HEK293 (cell line): ENCODE data around the gene CIAO2B.

ENCODE experiments used
- CTCF ChIA-PET: fragments of 350-600 bp; formaldehyde crosslinking; extraction: SDS; loops from one replicate; lab custom pipeline; 2021; ENCODE audit warnings: antibody characterized with exemption; lab: Yijun Ruan, JAX
- POLR2A ChIA-PET: fragments of 300-600 bp; formaldehyde crosslinking; extraction: SDS; loops from one replicate; lab custom pipeline; 2020; ENCODE audit warnings: antibody characterized with exemption, inconsistent platforms; lab: Yijun Ruan, JAX
- H3K27ac ChIP-seq: fragments of 200-500 bp; sonication (Bioruptor generic); 2 replicates; pipeline ENCODE4 v1.5.1; 2014; ENCODE audit warnings: low read depth, low read length, control low read depth, inconsistent platforms; ENCODE audit errors: extremely low read depth
- H3K36me3 ChIP-seq, 2 experiments: fragments of 200-500 bp in 1 of 2; sonication (Bioruptor generic) in 1 of 2; 1 replicate in 1 of 2; 2 replicates in 1 of 2; pipeline ENCODE4 v1.5.1; 2014 to 2017; ENCODE audit warnings: inconsistent platforms in 2 of 2, low read length in 2 of 2; ENCODE audit not compliant: control insufficient read depth in 2 of 2, insufficient read depth in 1 of 2
- H3K4me1 ChIP-seq: fragments of 200-500 bp; sonication (Bioruptor generic); 2 replicates; pipeline ENCODE4 v1.5.1; 2014; ENCODE audit warnings: mild to moderate bottlenecking, low read length, inconsistent platforms; ENCODE audit not compliant: control insufficient read depth, insufficient read depth
- H3K4me3 ChIP-seq: 2 replicates; pipeline ENCODE4 v1.5.1; 2011; ENCODE audit warnings: low read depth, mild to moderate bottlenecking, control low read depth, low read length, moderate library complexity
- H3K9me3 ChIP-seq: fragments of 200-500 bp; sonication (Bioruptor generic); 2 replicates; pipeline ENCODE4 v1.5.1; 2014; ENCODE audit warnings: low read depth, low read length, inconsistent platforms; ENCODE audit not compliant: control insufficient read depth, insufficient read depth
- IKZF3 ChIP-seq: fragments of 450-650 bp; IDR thresholded peaks from 2 replicates; pipeline ENCODE4 v1.5.0; 2018; ENCODE audit warnings: missing biosample characterization, mild to moderate bottlenecking, missing genetic modification characterization, moderate library complexity
- KLF7 ChIP-seq: fragments of 450-650 bp; formaldehyde crosslinking; IDR thresholded peaks from 2 replicates; pipeline ENCODE4 v1.5.1; 2016; ENCODE audit warnings: missing biosample characterization, missing genetic modification characterization, borderline replicate concordance
- OSR2 ChIP-seq: fragments of 450-650 bp; formaldehyde crosslinking; IDR thresholded peaks from 2 replicates; pipeline ENCODE4 v1.5.1; 2016; ENCODE audit warnings: missing biosample characterization, missing genetic modification characterization
- RBAK ChIP-seq: fragments of 450-650 bp; formaldehyde crosslinking; IDR thresholded peaks from 2 replicates; pipeline ENCODE4 v1.5.1; 2016; ENCODE audit warnings: missing biosample characterization, missing genetic modification characterization
- REPIN1 ChIP-seq: fragments of 450-650 bp; formaldehyde crosslinking; IDR thresholded peaks from 2 replicates; pipeline ENCODE4 v1.5.1; 2017; ENCODE audit warnings: missing biosample characterization, missing genetic modification characterization, low read depth
- ZBTB21 ChIP-seq: fragments of 450-650 bp; formaldehyde crosslinking; IDR thresholded peaks from 2 replicates; pipeline ENCODE4 v1.5.1; 2017; ENCODE audit warnings: missing biosample characterization, missing genetic modification characterization
- ZBTB7A ChIP-seq: fragments of 450-650 bp; formaldehyde crosslinking; IDR thresholded peaks from 2 replicates; pipeline ENCODE4 v1.5.1; 2016; ENCODE audit warnings: low read depth, missing biosample characterization, missing genetic modification characterization
- ZBTB8A ChIP-seq: fragments of 450-650 bp; formaldehyde crosslinking; IDR thresholded peaks from 2 replicates; pipeline ENCODE4 v1.5.1; 2016; ENCODE audit warnings: missing biosample characterization, missing genetic modification characterization
- ZEB2 ChIP-seq: fragments of 450-650 bp; formaldehyde crosslinking; IDR thresholded peaks from 2 replicates; pipeline ENCODE4 v1.5.1; 2016; ENCODE audit warnings: missing biosample characterization, missing genetic modification characterization
- ZNF19 ChIP-seq: fragments of 450-650 bp; formaldehyde crosslinking; IDR thresholded peaks from 2 replicates; pipeline ENCODE4; 2016; ENCODE audit warnings: missing biosample characterization, missing genetic modification characterization, low read depth
- ZNF311 ChIP-seq: fragments of 450-650 bp; formaldehyde crosslinking; IDR thresholded peaks from 2 replicates; pipeline ENCODE4 v1.5.1; 2017; ENCODE audit warnings: missing biosample characterization, missing genetic modification characterization, borderline replicate concordance
- ZNF514 ChIP-seq: fragments of 450-650 bp; formaldehyde crosslinking; IDR thresholded peaks from 2 replicates; pipeline ENCODE4 v1.5.1; 2016; ENCODE audit warnings: missing biosample characterization, missing genetic modification characterization
- ZNF521 ChIP-seq: fragments of 450-650 bp; formaldehyde crosslinking; IDR thresholded peaks from 2 replicates; pipeline ENCODE4 v1.5.1; 2017; ENCODE audit warnings: missing biosample characterization, mild to moderate bottlenecking, missing genetic modification characterization
- ZNF544 ChIP-seq: fragments of 450-650 bp; formaldehyde crosslinking; IDR thresholded peaks from 2 replicates; pipeline ENCODE4 v1.5.0; 2017; ENCODE audit warnings: missing biosample characterization, missing genetic modification characterization
- ZNF548 ChIP-seq: fragments of 450-650 bp; formaldehyde crosslinking; IDR thresholded peaks from 2 replicates; pipeline ENCODE4 v1.5.1; 2016; ENCODE audit warnings: missing biosample characterization, missing genetic modification characterization
- ZNF626 ChIP-seq: fragments of 450-650 bp; sonication (Bioruptor Pico); formaldehyde crosslinking; IDR thresholded peaks from 2 replicates; pipeline ENCODE4 v1.5.1; 2018; ENCODE audit warnings: missing biosample characterization, missing genetic modification characterization, inconsistent platforms
- ZNF660 ChIP-seq: fragments of 450-650 bp; IDR thresholded peaks from 2 replicates; pipeline ENCODE4 v1.5.1; 2018; ENCODE audit warnings: missing biosample characterization, mild to moderate bottlenecking, missing genetic modification characterization
- ZNF670 ChIP-seq: fragments of 450-650 bp; formaldehyde crosslinking; IDR thresholded peaks from 2 replicates; pipeline ENCODE4 v1.5.1; 2016; ENCODE audit warnings: missing biosample characterization, missing genetic modification characterization, low read depth
- ZNF677 ChIP-seq: fragments of 450-650 bp; IDR thresholded peaks from 2 replicates; pipeline ENCODE4 v1.5.0; 2018; ENCODE audit warnings: missing biosample characterization, mild to moderate bottlenecking, missing genetic modification characterization, moderate library complexity
- ZNF76 ChIP-seq: fragments of 450-650 bp; formaldehyde crosslinking; IDR thresholded peaks from 2 replicates; pipeline ENCODE4; 2016; ENCODE audit warnings: low read depth, missing biosample characterization, missing genetic modification characterization, borderline replicate concordance
- ZNF768 ChIP-seq: fragments of 450-650 bp; formaldehyde crosslinking; IDR thresholded peaks from 2 replicates; pipeline ENCODE4 v1.5.1; 2018; ENCODE audit warnings: missing biosample characterization, mild to moderate bottlenecking, missing genetic modification characterization
- ZNF776 ChIP-seq: fragments of 450-650 bp; formaldehyde crosslinking; IDR thresholded peaks from 2 replicates; pipeline ENCODE4 v1.5.0; 2017; ENCODE audit warnings: missing biosample characterization, missing genetic modification characterization, borderline replicate concordance
- ZNF837 ChIP-seq: fragments of 450-650 bp; formaldehyde crosslinking; IDR thresholded peaks from 2 replicates; pipeline ENCODE4 v1.5.1; 2016; ENCODE audit warnings: missing biosample characterization, missing genetic modification characterization
- ZSCAN23 ChIP-seq: fragments of 450-650 bp; formaldehyde crosslinking; IDR thresholded peaks from 2 replicates; pipeline ENCODE4 v1.5.1; 2016; ENCODE audit warnings: missing biosample characterization, missing genetic modification characterization
- TF ChIP-seq, protein P1 (sequence below): fragments of 450-650 bp; formaldehyde crosslinking; IDR thresholded peaks from 2 replicates; pipeline ENCODE4 v1.5.1; 2016; ENCODE audit warnings: missing biosample characterization, missing genetic modification characterization
- TF ChIP-seq, protein P2 (sequence below): fragments of 450-650 bp; formaldehyde crosslinking; IDR thresholded peaks from 2 replicates; pipeline ENCODE4 v1.5.1; 2017; ENCODE audit warnings: missing biosample characterization, missing genetic modification characterization
- TF ChIP-seq, protein P3 (sequence below): fragments of 450-650 bp; formaldehyde crosslinking; IDR thresholded peaks from 2 replicates; pipeline ENCODE4 v1.5.1; 2016; ENCODE audit warnings: missing biosample characterization, missing genetic modification characterization
- TF ChIP-seq, protein P4 (sequence below): fragments of 450-650 bp; formaldehyde crosslinking; IDR thresholded peaks from 2 replicates; pipeline ENCODE4 v1.5.0; 2017; ENCODE audit warnings: missing biosample characterization, missing genetic modification characterization, borderline replicate concordance

The CIAO2B gene

DNA sequence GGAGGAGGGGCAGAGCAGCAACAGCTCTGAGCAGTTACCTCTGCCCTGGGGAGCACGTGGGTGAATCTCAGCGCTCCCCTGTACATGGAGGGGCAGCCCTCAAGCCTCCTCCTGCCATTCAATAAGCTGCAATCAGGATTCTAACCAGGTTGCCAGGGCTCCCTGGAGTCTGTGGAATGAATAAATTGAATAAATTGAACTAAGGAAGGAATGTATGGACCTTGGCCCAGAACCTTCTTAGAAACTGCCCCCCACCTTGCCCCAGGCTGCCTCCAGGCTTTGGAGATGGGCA is 14.0 kb downstream of the CIAO2B start:
- CTCF ChIA-PET, result interaction anchor here (1.0 to 15.1 kb wide), 3 partner anchors 11 to 41 kb away, joined by 3 to 268 read pairs (median 7); partner anchors contain the start of gene CES3
- Histone ChIP-seq H3K9me3 (no peaks in the 10 kb centered on the region), H3K36me3 (no peaks in the 10 kb centered on the region), H3K4me3 (no peak overlapping the region), H3K4me1 (no peaks in the 10 kb centered on the region)
- TF ChIP-seq ZSCAN23 (tag by site-specific recombination) (no peak), ZNF776 (no peak), ZNF626 (tag by site-specific recombination) (no peak), ZNF660 (no peak), REPIN1 (tag by site-specific recombination) (no peak), ZNF514 (tag by site-specific recombination) (no peak), OSR2 (tag by site-specific recombination) (no peak), KLF7 (no peak), ZNF670 (no peak), ZNF548 (no peak), ZBTB21 (no peak), ZNF768 (tag by site-specific recombination) (no peak), ZBTB7A (tag by site-specific recombination) (no peak), RBAK (tag by site-specific recombination) (no peak), ZNF76 (tag by site-specific recombination) (no peak)
- TF ChIP-seq, protein P1, sequence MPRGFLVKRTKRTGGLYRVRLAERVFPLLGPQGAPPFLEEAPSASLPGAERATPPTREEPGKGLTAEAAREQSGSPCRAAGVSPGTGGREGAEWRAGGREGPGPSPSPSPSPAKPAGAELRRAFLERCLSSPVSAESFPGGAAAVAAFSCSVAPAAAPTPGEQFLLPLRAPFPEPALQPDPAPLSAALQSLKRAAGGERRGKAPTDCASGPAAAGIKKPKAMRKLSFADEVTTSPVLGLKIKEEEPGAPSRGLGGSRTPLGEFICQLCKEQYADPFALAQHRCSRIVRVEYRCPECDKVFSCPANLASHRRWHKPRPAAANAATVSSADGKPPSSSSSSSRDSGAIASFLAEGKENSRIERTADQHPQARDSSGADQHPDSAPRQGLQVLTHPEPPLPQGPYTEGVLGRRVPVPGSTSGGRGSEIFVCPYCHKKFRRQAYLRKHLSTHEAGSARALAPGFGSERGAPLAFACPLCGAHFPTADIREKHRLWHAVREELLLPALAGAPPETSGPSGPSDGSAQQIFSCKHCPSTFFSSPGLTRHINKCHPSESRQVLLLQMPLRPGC, result no peak
- TF ChIP-seq, protein P2, sequence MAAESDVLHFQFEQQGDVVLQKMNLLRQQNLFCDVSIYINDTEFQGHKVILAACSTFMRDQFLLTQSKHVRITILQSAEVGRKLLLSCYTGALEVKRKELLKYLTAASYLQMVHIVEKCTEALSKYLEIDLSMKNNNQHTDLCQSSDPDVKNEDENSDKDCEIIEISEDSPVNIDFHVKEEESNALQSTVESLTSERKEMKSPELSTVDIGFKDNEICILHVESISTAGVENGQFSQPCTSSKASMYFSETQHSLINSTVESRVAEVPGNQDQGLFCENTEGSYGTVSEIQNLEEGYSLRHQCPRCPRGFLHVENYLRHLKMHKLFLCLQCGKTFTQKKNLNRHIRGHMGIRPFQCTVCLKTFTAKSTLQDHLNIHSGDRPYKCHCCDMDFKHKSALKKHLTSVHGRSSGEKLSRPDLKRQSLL (tag by site-specific recombination), result no peak
- TF ChIP-seq, protein P3, sequence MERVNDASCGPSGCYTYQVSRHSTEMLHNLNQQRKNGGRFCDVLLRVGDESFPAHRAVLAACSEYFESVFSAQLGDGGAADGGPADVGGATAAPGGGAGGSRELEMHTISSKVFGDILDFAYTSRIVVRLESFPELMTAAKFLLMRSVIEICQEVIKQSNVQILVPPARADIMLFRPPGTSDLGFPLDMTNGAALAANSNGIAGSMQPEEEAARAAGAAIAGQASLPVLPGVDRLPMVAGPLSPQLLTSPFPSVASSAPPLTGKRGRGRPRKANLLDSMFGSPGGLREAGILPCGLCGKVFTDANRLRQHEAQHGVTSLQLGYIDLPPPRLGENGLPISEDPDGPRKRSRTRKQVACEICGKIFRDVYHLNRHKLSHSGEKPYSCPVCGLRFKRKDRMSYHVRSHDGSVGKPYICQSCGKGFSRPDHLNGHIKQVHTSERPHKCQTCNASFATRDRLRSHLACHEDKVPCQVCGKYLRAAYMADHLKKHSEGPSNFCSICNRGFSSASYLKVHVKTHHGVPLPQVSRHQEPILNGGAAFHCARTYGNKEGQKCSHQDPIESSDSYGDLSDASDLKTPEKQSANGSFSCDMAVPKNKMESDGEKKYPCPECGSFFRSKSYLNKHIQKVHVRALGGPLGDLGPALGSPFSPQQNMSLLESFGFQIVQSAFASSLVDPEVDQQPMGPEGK (tag by site-specific recombination), result no peak
- TF ChIP-seq, all 188 proteins: peak for 0
- POLR2A ChIA-PET, result interaction anchor here (1.5 kb wide), 1 partner anchor 8 kb away, joined by 5 read pairs; no protein-coding TSS in a partner anchor
- H3K27ac ChIP-seq, result no peak overlapping the region

DNA sequence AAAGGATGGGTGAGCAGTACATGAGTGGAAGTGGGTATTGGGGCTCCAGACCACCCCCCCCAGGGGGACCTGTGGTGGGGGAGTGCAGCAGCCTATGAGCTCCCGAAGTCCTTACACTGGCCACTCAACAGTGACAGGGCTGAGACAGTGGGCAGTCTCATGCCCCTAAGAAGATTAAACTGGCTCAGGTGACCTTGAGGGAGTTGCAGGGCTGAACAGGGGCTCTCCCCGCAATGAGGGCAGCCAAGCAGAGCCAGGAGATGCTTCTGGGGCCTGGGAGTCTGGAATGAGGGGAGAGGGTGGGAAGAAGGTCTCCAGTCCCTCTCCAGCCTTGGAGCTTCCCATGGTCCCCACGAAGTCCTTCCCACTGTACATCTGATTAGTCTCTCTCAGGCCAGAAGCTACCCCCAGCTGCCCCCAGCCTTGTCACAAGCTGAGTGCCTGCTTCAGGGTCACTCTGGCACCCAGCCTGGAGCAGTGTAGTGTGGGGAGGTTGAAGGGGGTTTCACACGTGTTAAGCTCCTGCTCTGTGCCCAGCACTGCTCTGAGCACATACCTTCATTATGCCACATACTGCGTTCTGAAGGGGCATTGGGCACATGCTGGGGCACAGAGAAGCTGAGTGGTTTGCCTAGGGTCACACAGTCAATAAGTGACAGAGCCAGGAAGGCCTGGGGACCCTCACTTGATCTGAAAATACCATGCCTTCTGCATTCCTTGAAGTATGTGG is 14.5 kb downstream of the CIAO2B start:
- no peaks in the 10 kb centered on the region for H3K36me3 ChIP-seq
- H3K27ac ChIP-seq, result no peak overlapping the region
- ChIA-PET CTCF (interaction anchor here (1.0 to 15.1 kb wide), 4 partner anchors 9 to 41 kb away, joined by 3 to 268 read pairs (median 7); partner anchors contain the start of gene CES3), POLR2A (interaction anchor here (0.8 to 1.5 kb wide), 3 partner anchors 9 to 14 kb away, joined by 3 to 5 read pairs (median 3); no protein-coding TSS in a partner anchor)
- no peaks in the 10 kb centered on the region for H3K4me1 ChIP-seq
- H3K9me3 ChIP-seq, result no peaks in the 10 kb centered on the region
- H3K4me3 ChIP-seq, result no peak overlapping the region
- TF ChIP-seq ZEB2 (tag by site-specific recombination), result no peak
- no peak for TF ChIP-seq ZNF19 (tag by site-specific recombination)
- TF ChIP-seq, protein P4, sequence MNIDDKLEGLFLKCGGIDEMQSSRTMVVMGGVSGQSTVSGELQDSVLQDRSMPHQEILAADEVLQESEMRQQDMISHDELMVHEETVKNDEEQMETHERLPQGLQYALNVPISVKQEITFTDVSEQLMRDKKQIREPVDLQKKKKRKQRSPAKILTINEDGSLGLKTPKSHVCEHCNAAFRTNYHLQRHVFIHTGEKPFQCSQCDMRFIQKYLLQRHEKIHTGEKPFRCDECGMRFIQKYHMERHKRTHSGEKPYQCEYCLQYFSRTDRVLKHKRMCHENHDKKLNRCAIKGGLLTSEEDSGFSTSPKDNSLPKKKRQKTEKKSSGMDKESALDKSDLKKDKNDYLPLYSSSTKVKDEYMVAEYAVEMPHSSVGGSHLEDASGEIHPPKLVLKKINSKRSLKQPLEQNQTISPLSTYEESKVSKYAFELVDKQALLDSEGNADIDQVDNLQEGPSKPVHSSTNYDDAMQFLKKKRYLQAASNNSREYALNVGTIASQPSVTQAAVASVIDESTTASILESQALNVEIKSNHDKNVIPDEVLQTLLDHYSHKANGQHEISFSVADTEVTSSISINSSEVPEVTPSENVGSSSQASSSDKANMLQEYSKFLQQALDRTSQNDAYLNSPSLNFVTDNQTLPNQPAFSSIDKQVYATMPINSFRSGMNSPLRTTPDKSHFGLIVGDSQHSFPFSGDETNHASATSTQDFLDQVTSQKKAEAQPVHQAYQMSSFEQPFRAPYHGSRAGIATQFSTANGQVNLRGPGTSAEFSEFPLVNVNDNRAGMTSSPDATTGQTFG (tag by site-specific recombination), result no peak
- no peak for TF ChIP-seq IKZF3 (tag by site-specific recombination)
- TF ChIP-seq ZNF311 (tag by site-specific recombination), result no peak
- TF ChIP-seq ZNF837 (tag by site-specific recombination), result no peak
- TF ChIP-seq ZNF544 (tag by site-specific recombination), result no peak
- TF ChIP-seq ZNF677 (tag by site-specific recombination), result no peak
- TF ChIP-seq ZBTB8A, result no peak
- TF ChIP-seq ZNF521 (tag by site-specific recombination), result no peak
- TF ChIP-seq, protein P1, result no peak
